ENCODE measurements around the gene QARS1.

QARS1 gene

DNA sequence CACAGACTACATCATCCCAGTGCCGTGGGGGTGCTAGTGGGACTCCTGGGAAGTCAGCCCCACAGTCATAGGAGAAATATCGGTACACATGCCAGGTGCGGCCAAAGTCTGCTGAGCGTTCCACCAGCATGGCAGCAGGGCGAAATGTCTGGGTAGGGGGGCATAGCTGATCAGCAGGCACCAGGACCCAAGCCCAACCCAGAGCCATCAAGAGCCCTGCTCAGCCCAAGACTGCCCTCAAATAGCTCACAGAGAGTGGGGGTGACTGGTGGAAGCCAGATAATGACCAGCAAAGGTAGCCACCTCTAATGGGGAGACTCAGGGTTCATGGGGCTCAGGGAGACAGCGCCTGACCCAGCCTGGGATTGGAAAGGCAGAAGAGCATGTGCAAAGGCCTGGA lies 27.0 kb upstream of the QARS1 start:
- Histone ChIP-seq H3K9ac (ENCODE audit: low read depth, low read length) (0 out of 2 replicates have a peak overlapping the region, but pooled peaks have one; percentile 63), H3K27ac (ENCODE audit: low read depth, low read length) (no peak overlapping the region)
- WGBS: 95% methylated on average over 6 of the region's 6 CpGs

DNA sequence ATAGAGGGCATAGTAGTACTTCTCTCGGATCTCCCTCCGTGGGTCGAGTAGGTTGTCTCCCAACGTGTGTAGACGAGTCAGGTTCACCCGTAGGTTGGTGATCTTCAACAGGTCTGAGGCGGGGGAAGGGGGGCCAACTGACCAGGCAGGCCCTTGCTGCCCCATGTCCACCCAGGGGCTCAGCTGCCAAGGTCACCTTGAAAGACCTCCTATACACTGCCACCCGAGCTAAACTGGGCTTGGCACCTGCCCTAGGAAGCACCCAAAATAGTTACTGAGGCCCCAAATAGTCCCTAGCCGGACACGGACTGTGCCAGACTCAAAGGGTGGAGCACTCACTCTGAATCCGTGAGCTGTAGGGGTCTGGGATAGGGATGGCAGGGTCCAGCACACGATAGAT lies 26.5 kb upstream of the QARS1 start:
- Histone ChIP-seq H3K36me3 (ENCODE audit: insufficient read depth, low read length) (no peaks in the 10 kb centered on the region), H3K27ac (ENCODE audit: low read depth, low read length) (no peak overlapping the region), H3K9me3 (ENCODE audit: insufficient read depth, low read depth, low read length) (no peaks in the 10 kb centered on the region), H3K4me1 (ENCODE audit: insufficient read depth, low read length) (peaks cover 9% of the 10 kb centered on the region; the same call in 1 of the 2 replicates), H3K4me3 (ENCODE audit: low read length) (no peak overlapping the region), H3K27me3 (ENCODE audit: insufficient read depth, low read length) (no peaks in the 10 kb centered on the region), H3K9ac (ENCODE audit: low read depth, low read length) (no peak overlapping the region)
- 93% methylated on average over 12 of the region's 12 CpGs for WGBS

More for the DNA sequence above, 27.0 kb upstream of the QARS1 start:
- Histone ChIP-seq H3K4me1 (ENCODE audit: insufficient read depth, low read length) (peaks cover 9% of the 10 kb centered on the region; the same call in 1 of the 2 replicates), H3K9me3 (ENCODE audit: insufficient read depth, low read depth, low read length) (no peaks in the 10 kb centered on the region), H3K4me3 (ENCODE audit: low read length) (peak overlapping the region; percentile 89), H3K36me3 (ENCODE audit: insufficient read depth, low read length) (no peaks in the 10 kb centered on the region), H3K27me3 (ENCODE audit: insufficient read depth, low read length) (no peaks in the 10 kb centered on the region)

DNA sequence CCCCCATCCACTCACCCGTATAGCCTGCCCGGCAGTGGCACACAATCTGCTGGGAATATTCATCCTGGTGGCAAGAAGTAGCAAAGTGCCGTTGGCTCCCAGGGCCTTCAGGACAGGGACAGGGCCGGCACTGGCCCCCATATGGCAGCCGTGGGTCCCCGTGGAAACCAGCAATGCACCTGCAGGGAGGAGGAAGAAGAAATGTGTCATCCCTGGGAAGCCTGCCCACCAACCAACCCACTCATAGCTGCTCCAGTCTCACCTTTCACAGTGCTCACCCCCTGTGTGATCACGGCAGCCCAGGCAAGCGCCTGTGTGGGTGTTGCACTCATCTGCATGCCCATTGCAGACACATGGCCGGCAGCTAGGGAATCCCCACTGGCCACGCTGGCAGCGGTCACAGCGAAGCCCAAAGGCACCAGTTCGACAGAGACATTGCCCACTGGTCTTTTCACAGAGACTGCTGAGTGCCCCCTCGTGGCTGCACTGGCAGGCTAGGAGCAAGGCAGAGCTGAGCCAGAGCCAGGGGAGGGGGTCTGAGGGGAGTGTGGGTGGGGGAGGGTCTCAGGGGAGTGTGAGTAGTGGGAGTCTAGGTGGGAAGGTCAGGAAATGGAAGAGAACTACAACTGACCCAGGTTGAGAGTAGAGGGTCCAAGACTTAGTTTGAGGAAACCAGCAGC lies 20.6 kb upstream of the QARS1 start:
- Histone ChIP-seq H3K9me3 (ENCODE audit: insufficient read depth, low read depth, low read length) (no peaks in the 10 kb centered on the region), H3K27ac (ENCODE audit: low read depth, low read length) (no peak overlapping the region), H3K27me3 (ENCODE audit: insufficient read depth, low read length) (no peaks in the 10 kb centered on the region), H3K36me3 (ENCODE audit: insufficient read depth, low read length) (peaks cover 27% of the 10 kb centered on the region), H3K4me3 (ENCODE audit: low read length) (no peak overlapping the region), H3K9ac (ENCODE audit: low read depth, low read length) (no peak overlapping the region), H3K4me1 (ENCODE audit: insufficient read depth, low read length) (no peaks in the 10 kb centered on the region)
- WGBS: 90% methylated on average over 14 of the region's 14 CpGs

DNA sequence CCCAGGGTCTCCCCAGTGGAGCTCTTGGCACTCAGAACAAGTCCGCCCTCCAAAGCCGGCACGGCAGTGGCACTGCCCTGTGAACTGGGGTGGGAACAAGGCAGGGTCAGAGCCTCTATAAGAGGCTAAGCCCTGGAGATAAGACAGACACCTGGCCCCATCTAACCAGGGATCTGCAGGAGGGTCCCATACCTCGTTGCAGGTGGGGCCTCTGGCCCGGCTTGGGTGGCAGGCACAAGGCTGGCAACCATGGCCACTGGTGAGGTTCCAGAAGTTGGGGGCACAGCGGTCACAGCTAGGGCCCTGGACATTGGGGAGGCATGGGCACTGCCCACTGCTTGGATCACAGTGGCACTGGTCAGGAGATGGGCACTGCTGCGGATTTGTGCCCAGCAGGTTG lies 19.6 kb upstream of the QARS1 start:
- no peak overlapping the region for H3K9ac ChIP-seq (ENCODE audit: low read depth, low read length)
- H3K36me3 ChIP-seq (ENCODE audit: insufficient read depth, low read length): peaks cover 27% of the 10 kb centered on the region
- H3K4me3 ChIP-seq (ENCODE audit: low read length): no peak overlapping the region
- peaks cover 6% of the 10 kb centered on the region; the same call in 1 of the 2 replicates for H3K4me1 ChIP-seq (ENCODE audit: insufficient read depth, low read length)
- H3K27ac ChIP-seq (ENCODE audit: low read depth, low read length): no peak overlapping the region
- WGBS: 94% methylated on average over 7 of the region's 7 CpGs
- no peaks in the 10 kb centered on the region for H3K27me3 ChIP-seq (ENCODE audit: insufficient read depth, low read length)
- H3K9me3 ChIP-seq (ENCODE audit: insufficient read depth, low read depth, low read length): no peaks in the 10 kb centered on the region

DNA sequence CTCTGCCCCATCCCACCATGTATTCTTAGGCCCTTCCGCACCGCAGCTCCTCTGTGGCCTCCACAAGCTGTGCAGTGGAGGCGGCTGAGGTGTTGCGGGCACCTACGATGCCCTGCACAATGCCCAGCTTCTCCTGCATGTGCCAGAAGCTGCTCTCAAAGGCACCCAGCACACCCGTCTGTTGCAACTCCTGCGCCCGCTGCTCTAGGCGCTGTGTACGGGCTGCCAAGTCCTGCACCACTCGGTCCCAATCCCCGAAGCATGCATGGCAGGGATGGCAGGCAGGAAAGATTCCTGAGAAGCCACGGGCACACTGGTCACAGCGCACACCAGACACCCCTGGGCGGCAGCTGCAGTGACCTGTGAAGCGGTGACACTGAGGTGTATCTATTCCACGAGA lies 19.1 kb upstream of the QARS1 start:
- 97% methylated on average over 17 of the region's 17 CpGs for WGBS

DNA sequence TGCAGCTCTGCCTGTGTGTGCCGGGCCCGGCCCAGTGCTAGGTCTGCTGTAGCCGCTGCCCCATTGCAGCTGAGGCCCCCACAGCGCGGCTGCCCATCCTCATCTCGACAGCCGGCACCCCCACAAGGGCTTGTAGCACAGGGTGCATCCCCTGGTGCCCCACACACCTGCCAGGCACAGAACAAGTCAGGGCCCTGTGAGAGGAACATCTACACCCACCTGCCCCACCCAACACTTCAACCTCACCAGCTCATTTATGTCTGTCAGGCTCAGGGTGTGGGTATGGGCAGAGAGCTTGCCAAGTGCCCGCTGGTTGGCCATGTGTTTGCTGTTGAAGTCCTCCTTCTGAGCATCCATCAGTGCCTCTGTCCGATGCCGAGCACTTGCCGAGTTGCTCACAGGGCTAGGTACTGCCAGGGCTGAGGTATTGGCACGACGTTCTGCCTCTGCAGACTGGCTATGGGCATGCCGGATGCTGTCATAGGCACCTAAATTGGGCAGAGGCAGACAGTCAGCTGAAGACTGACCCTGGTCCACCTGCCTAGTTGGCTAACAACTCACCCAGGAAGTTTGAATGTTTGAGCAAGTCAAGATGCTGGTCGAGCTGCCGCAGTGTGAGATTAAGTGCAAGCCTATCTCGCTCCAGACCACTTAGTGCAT lies 18.5 kb upstream of the QARS1 start:
- peaks cover 6% of the 10 kb centered on the region; the same call in 1 of the 2 replicates for H3K4me1 ChIP-seq (ENCODE audit: insufficient read depth, low read length)
- peaks cover 39% of the 10 kb centered on the region for H3K36me3 ChIP-seq (ENCODE audit: insufficient read depth, low read length)
- no peak overlapping the region for H3K4me3 ChIP-seq (ENCODE audit: low read length)
- 95% methylated on average over 17 of the region's 17 CpGs for WGBS
- no peaks in the 10 kb centered on the region for H3K9me3 ChIP-seq (ENCODE audit: insufficient read depth, low read depth, low read length)
- H3K27me3 ChIP-seq (ENCODE audit: insufficient read depth, low read length): no peaks in the 10 kb centered on the region
- H3K9ac ChIP-seq (ENCODE audit: low read depth, low read length): no peak overlapping the region
- no peak overlapping the region for H3K27ac ChIP-seq (ENCODE audit: low read depth, low read length)

More for the DNA sequence above, 19.1 kb upstream of the QARS1 start:
- no peak overlapping the region for H3K4me3 ChIP-seq (ENCODE audit: low read length)
- no peaks in the 10 kb centered on the region for H3K9me3 ChIP-seq (ENCODE audit: insufficient read depth, low read depth, low read length)
- no peak overlapping the region for H3K27ac ChIP-seq (ENCODE audit: low read depth, low read length)
- H3K27me3 ChIP-seq (ENCODE audit: insufficient read depth, low read length): no peaks in the 10 kb centered on the region
- H3K9ac ChIP-seq (ENCODE audit: low read depth, low read length): no peak overlapping the region
- peaks cover 6% of the 10 kb centered on the region; the same call in 1 of the 2 replicates for H3K4me1 ChIP-seq (ENCODE audit: insufficient read depth, low read length)
- H3K36me3 ChIP-seq (ENCODE audit: insufficient read depth, low read length): peaks cover 33% of the 10 kb centered on the region

DNA sequence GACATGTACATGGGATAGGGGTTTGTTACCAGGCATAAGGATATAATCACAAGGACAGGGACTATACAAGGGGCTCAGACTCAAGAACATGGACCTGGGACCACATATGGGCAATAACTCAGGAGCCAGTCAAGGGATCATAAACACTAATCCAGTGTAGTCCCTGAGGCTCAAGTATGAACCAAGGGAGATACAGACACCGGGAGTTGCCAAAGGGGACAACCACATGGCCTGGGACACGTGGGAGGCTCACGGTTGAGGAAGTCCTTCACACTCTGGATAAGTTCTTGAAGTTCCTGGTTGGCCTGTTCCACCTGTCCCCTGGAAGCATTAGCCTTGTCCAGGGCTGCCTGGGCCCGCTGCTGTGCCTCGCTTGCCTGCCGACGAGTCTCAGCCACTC lies 17.9 kb upstream of the QARS1 start:
- Histone ChIP-seq H3K4me1 (ENCODE audit: insufficient read depth, low read length) (peaks cover 6% of the 10 kb centered on the region; the same call in 1 of the 2 replicates), H3K27me3 (ENCODE audit: insufficient read depth, low read length) (no peaks in the 10 kb centered on the region), H3K27ac (ENCODE audit: low read depth, low read length) (no peak overlapping the region), H3K9ac (ENCODE audit: low read depth, low read length) (no peak overlapping the region), H3K9me3 (ENCODE audit: insufficient read depth, low read depth, low read length) (no peaks in the 10 kb centered on the region), H3K36me3 (ENCODE audit: insufficient read depth, low read length) (peaks cover 45% of the 10 kb centered on the region), H3K4me3 (ENCODE audit: low read length) (no peak overlapping the region)
- 97% methylated on average over 7 of the region's 7 CpGs for WGBS

DNA sequence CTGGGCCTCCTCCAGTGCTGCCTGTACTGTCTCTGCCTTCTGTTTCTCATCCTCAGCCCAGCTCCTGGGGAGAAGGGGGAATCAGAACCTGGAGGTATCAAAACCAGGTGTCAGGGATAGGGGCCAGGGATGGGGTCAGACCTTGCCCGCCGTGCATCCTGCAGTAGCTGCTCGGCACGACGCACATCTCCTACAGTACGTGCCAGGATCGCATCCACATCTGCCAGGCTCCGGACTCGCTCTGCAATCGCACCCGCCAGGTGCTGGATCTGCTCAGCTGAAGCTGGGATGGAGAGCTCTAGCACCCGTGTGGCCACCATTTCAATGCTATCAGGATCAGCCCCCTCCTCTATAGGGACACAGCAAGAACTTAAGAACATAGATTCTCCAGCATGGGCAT lies 17.5 kb upstream of the QARS1 start:
- peaks cover 49% of the 10 kb centered on the region for H3K36me3 ChIP-seq (ENCODE audit: insufficient read depth, low read length)
- no peak overlapping the region for H3K27ac ChIP-seq (ENCODE audit: low read depth, low read length)
- H3K4me1 ChIP-seq (ENCODE audit: insufficient read depth, low read length): peaks cover 6% of the 10 kb centered on the region; the same call in 1 of the 2 replicates
- H3K9ac ChIP-seq (ENCODE audit: low read depth, low read length): no peak overlapping the region
- 95% methylated on average over 12 of the region's 12 CpGs for WGBS
- H3K4me3 ChIP-seq (ENCODE audit: low read length): no peak overlapping the region
- H3K27me3 ChIP-seq (ENCODE audit: insufficient read depth, low read length): no peaks in the 10 kb centered on the region
- no peaks in the 10 kb centered on the region for H3K9me3 ChIP-seq (ENCODE audit: insufficient read depth, low read depth, low read length)

DNA sequence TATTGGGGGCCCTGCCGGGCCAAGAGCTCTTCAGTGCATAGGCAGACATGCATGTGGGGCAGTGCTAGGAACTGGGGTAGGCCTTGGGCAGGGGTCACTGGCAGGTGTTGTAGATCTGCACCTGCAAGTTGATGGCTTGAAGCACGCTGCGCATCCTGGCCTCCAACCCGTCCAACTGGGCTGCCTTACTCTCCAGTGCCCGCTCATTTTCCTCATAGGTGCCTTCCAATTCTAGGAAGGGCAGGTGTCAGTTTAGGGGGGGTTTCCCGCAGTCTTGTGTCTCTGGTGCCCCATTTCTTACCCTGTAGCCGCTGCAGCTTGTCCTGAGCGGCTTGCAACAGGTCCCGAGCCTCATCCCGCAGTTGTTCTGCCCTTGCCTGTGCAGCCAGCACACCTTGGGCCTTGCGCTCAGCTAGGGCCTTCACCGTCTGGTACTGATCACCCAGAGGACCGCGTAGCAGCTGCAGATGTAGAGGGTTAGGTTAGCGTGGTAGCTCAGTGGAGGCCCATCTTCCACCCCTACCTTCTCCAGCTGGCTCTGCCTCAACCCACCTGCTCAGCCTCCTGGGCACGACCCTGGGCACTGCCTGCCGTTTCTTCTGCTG lies 16.7 kb upstream of the QARS1 start:
- H3K27me3 ChIP-seq (ENCODE audit: insufficient read depth, low read length): no peaks in the 10 kb centered on the region
- H3K9ac ChIP-seq (ENCODE audit: low read depth, low read length): peak overlapping the region; percentile 87

DNA sequence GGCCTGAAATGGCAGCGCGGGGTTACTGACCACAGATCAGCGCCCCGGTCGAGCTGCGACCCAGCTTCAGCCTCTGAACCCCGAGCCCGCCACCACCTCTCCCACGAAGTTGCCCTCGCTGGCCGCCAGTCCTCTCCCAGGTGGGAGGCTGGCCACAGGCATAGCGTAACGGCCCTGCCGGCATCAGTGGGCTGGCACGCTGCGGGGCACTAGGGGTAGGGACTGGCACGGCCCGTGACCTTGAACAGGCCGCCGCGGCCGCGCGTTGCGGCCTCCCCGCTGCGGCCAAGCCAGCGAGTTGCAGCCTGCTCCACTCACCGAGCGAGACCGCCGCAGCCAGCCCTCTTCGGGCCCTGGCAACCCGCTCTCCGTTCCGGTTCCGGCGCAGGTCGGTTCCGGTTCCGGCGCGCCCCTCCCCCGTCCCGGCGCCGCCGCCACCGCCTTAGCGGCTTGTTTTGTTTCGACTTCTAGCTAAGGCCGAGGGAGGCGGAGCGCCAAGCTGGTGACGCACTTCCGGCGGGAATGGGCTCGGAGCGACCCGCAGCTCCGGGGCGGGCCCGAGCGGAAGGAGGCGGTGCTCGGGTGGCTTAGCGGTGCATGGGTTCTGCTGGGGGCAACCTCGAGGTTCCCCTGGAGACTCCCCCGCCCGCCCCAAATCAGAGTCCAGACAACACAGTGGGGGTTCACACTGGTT lies 16.0 kb upstream of the QARS1 start, which contains the start of gene USP19:
Gene USP19, minus strand, starts transcription at position 386 of the 694 bp plus-strand sequence. CDS start 1,678 bp downstream, outside the sequence.
- no peaks in the 10 kb centered on the region for H3K27me3 ChIP-seq (ENCODE audit: insufficient read depth, low read length)
- peaks cover 6% of the 10 kb centered on the region; the same call in 1 of the 2 replicates for H3K4me1 ChIP-seq (ENCODE audit: insufficient read depth, low read length)
- H3K27ac ChIP-seq (ENCODE audit: low read depth, low read length): peak within 1 kb of the TSS; percentile 98
- H3K9me3 ChIP-seq (ENCODE audit: insufficient read depth, low read depth, low read length): no peaks in the 10 kb centered on the region
- peak within 1 kb of the TSS; percentile 79 for H3K4me3 ChIP-seq (ENCODE audit: low read length)
- WGBS: 1% methylated on average over 70 of the region's 70 CpGs
- peak within 1 kb of the TSS; percentile 87 for H3K9ac ChIP-seq (ENCODE audit: low read depth, low read length)
- H3K36me3 ChIP-seq (ENCODE audit: insufficient read depth, low read length): peaks cover 61% of the 10 kb centered on the region

More for the DNA sequence above, 16.7 kb upstream of the QARS1 start:
- Histone ChIP-seq H3K4me3 (ENCODE audit: low read length) (peak overlapping the region; percentile 79), H3K9me3 (ENCODE audit: insufficient read depth, low read depth, low read length) (no peaks in the 10 kb centered on the region), H3K36me3 (ENCODE audit: insufficient read depth, low read length) (peaks cover 57% of the 10 kb centered on the region), H3K4me1 (ENCODE audit: insufficient read depth, low read length) (peaks cover 6% of the 10 kb centered on the region; the same call in 1 of the 2 replicates), H3K27ac (ENCODE audit: low read depth, low read length) (peak overlapping the region; percentile 98)
- 86% methylated on average over 17 of the region's 17 CpGs for WGBS

Measured in HUES64 (cell line).